Tibial artery (tissue), 4 donors: ENCODE measurements around the gene MOGAT2.

Source experiments
- DNase-seq, 2 donors: peaks; one replicate each; pipeline ENCODE4 v3.0.0-alpha.2; 2019
- H3K27ac ChIP-seq, 2 donors: fragments of 200-600 bp; sonication (generic) in 1 of 2; 1 replicate in 1 of 2; 2 replicates in 1 of 2; pipeline ENCODE4 v1.5.1; 2018 to 2019; ENCODE audit warnings: mild to moderate bottlenecking in 1 of 2
- H3K27me3 ChIP-seq, 2 donors: fragments of 200-600 bp; sonication (generic) in 1 of 2; one replicate each; pipeline versions ENCODE4 v1.5.1 to v1.6.0; 2016 to 2019
- H3K36me3 ChIP-seq, 3 donors: fragments of 200-600 bp; sonication (generic) in 2 of 3; one replicate each; pipeline ENCODE4 v1.5.1; 2016 to 2019; ENCODE audit warnings: mild to moderate bottlenecking in 2 of 3
- H3K4me1 ChIP-seq, 4 donors: fragments of 200-600 bp; sonication (generic) in 2 of 4; 1 replicate in 3 of 4; 2 replicates in 1 of 4; pipeline ENCODE4 v1.5.1; 2016 to 2019
- H3K4me3 ChIP-seq, 2 donors: fragments of 200-600 bp; sonication (generic) in 1 of 2; 1 replicate in 1 of 2; 2 replicates in 1 of 2; pipeline ENCODE4 v1.5.1; 2018 to 2019; ENCODE audit warnings: mild to moderate bottlenecking in 2 of 2
- H3K9me3 ChIP-seq, 3 donors: fragments of 200-600 bp; sonication (generic) in 1 of 3; one replicate each; pipeline ENCODE4 v1.5.1; 2016 to 2019
- intact Hi-C: fragments of 100-400 bp; cut with DNase I; formaldehyde crosslinking; loops from one replicate; pipeline ENCODE4 v1.15.0; 2023; ENCODE audit warnings: low total_unique reads
- TF ChIP-seq, protein P1 (sequence below), 2 experiments: fragments of 200-600 bp in 1 of 2; fragments of 450-650 bp in 1 of 2; IDR thresholded peaks; one replicate each; pipeline ENCODE4 v1.5.1; 2017 to 2019; ENCODE audit warnings: antibody characterized with exemption in 2 of 2, mild to moderate bottlenecking in 1 of 2, moderate library complexity in 1 of 2

Gene MOGAT2

DNA sequence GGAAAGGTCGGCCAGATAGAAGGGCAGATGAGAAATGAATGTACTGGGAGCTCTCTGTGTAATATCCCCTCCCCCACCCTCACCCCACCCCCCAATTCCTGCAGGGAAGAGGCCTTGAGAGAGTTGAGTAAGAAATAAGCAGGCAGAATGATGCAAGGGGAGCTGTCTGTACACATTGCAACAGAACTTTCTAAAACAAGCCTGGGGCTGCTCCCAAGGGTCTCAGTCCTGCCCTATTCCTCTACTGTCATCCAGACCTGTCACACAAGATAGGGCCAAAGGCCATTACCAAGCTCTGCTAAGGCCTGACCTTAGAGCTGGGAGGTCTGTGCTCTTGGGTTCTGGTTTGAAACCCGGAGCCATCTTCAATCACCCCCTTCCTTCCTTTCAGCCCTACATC is 45.2 kb downstream of the MOGAT2 start:
- no peak overlapping the region for H3K4me3 ChIP-seq
- no peak overlapping the region for H3K27ac ChIP-seq
- intact Hi-C loops, result no loop called here
- H3K36me3 ChIP-seq, result no peaks in the 10 kb centered on the region
- TF ChIP-seq, protein P1, sequence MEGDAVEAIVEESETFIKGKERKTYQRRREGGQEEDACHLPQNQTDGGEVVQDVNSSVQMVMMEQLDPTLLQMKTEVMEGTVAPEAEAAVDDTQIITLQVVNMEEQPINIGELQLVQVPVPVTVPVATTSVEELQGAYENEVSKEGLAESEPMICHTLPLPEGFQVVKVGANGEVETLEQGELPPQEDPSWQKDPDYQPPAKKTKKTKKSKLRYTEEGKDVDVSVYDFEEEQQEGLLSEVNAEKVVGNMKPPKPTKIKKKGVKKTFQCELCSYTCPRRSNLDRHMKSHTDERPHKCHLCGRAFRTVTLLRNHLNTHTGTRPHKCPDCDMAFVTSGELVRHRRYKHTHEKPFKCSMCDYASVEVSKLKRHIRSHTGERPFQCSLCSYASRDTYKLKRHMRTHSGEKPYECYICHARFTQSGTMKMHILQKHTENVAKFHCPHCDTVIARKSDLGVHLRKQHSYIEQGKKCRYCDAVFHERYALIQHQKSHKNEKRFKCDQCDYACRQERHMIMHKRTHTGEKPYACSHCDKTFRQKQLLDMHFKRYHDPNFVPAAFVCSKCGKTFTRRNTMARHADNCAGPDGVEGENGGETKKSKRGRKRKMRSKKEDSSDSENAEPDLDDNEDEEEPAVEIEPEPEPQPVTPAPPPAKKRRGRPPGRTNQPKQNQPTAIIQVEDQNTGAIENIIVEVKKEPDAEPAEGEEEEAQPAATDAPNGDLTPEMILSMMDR (IDR thresholded peaks at IDR 0.05), result no peak
- no peaks in the 10 kb centered on the region for H3K27me3 ChIP-seq
- DNase-seq, result no peak
- peaks cover 0 to 6% (median 5%) of the 10 kb centered on the region in 4 donors for H3K4me1 ChIP-seq
- H3K9me3 ChIP-seq, result no peaks in the 10 kb centered on the region

DNA sequence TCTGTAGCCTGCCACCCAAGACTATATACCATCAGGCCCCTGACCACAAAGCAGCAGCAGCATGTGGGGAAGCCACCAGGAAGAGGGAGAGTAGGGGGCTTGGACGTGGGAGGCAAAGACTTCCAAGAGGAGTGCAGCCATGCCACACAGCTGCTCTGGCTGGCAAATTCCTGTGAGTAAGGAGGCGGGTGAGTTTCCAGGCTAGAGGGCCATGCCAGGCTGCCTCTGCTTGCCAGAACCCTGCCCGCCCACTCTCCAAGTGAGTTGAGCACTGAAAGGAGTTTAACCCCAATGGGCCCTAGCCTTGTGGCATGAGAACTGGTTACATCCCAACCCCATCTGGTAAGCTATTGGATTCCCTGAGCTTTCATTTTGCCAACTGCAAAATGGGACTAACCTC is 46.2 kb downstream of the MOGAT2 start:
- intact Hi-C loops, result no loop called here

DNA sequence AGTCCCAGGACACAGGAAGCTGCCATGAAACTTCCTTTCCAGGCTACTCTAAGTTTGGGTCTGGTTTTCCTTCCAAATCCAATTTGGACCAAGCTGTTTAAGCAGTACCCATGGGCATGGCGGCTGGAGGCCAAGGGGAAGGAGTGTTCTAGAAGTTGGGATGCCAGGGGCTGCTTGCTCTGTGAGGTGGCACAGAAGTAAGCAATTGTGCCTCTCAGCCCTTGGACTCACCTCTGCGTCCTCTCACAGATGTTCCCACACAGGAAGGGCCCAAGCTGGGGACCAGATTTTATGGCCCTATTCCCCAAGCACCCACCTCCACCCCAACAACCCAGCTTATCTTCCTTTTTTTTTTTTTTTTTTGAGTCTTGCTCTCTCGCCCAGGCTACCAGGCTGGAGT is 47.5 kb downstream of the MOGAT2 start:
- H3K27me3 ChIP-seq, result peaks cover 0 to 4% of the 10 kb centered on the region in 2 donors
- no peak overlapping the region for H3K4me3 ChIP-seq
- no peaks in the 10 kb centered on the region for H3K36me3 ChIP-seq
- TF ChIP-seq, protein P1 (IDR thresholded peaks at IDR 0.05), result no peak
- no peak for DNase-seq
- intact Hi-C loops, result no loop called here
- peaks cover 0 to 25% (median 18%) of the 10 kb centered on the region in 4 donors for H3K4me1 ChIP-seq
- no peak overlapping the region for H3K27ac ChIP-seq
- H3K9me3 ChIP-seq, result no peaks in the 10 kb centered on the region

More for the DNA sequence above, 46.2 kb downstream of the MOGAT2 start:
- H3K27ac ChIP-seq, result no peak overlapping the region
- TF ChIP-seq, protein P1 (IDR thresholded peaks at IDR 0.05), result no peak
- no peak for DNase-seq
- no peaks in the 10 kb centered on the region for H3K36me3 ChIP-seq
- H3K4me3 ChIP-seq, result no peak overlapping the region
- H3K4me1 ChIP-seq, result peaks cover 0 to 16% (median 15%) of the 10 kb centered on the region in 4 donors
- H3K27me3 ChIP-seq, result peaks cover 0 to 2% of the 10 kb centered on the region in 2 donors
- H3K9me3 ChIP-seq, result no peaks in the 10 kb centered on the region

DNA sequence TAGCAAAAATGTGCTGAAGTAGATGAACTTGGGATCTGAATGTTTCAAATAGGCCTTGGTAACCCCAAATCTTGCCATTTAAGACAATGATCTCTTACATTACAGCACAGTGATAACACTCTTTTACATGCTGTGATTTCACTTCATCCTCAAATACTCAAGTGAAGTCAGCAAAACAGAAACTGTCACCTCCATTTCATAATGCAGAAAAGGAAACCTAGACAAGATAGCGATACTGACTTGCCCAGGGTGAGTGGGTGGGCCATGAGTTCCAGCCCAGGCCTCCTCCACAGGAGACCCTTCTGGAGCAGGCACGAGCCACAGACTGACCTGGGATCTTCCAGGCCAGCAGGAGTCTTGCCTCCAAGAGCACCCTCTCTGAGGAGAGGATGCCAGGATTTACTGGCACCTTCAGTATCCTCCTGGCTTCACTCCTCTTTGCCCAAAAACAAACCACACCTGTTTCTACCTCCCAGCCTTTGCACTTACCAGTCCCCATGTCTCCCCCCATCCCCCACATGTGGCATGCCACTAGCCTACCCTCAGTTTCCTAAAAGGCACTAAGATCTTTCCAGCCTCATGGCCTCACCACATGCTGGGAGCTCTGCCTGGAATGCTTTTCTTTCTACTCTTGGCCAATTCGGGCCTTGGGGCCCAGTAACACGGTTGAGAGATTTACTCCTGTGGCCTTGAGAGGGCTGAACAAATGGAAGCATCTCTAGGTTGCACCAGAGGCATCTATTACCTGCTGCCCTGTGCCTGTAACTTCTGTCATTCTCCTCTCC is 49.0 kb downstream of the MOGAT2 start:
- H3K4me1 ChIP-seq, result peaks cover 0 to 25% (median 18%) of the 10 kb centered on the region in 4 donors
- intact Hi-C loops, result no loop called here

DNA sequence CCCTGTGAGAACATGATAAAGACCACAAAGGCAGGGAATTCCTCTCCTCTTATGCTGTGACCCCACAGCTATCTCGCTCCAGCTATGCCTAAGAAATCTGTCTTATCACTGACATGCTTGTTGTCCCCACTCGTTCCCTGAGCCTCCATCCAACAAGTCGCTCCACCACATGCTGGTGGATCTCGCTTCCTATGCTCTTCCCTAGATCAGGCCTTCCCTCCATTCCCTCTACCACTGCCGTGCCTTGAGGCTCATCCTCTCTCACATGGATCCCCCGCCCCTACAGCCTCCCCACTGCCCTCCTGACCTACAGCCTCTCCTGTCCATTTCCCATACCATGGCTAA is 49.6 kb downstream of the MOGAT2 start:
- Histone ChIP-seq H3K27ac (no peak overlapping the region), H3K9me3 (no peaks in the 10 kb centered on the region), H3K36me3 (no peaks in the 10 kb centered on the region), H3K27me3 (peaks cover 0 to 4% of the 10 kb centered on the region in 2 donors), H3K4me1 (peaks cover 0 to 25% (median 18%) of the 10 kb centered on the region in 4 donors), H3K4me3 (no peak overlapping the region)
- intact Hi-C loops, result no loop called here
- peak; percentile 12 to 27 for DNase-seq
- TF ChIP-seq, protein P1 (IDR thresholded peaks at IDR 0.05), result no peak

More for the DNA sequence above, 49.0 kb downstream of the MOGAT2 start:
- peaks cover 0 to 4% of the 10 kb centered on the region in 2 donors for H3K27me3 ChIP-seq
- TF ChIP-seq, protein P1 (IDR thresholded peaks at IDR 0.05), result no peak
- peak; percentile 5 to 29 for DNase-seq
- H3K36me3 ChIP-seq, result no peaks in the 10 kb centered on the region
- H3K9me3 ChIP-seq, result no peaks in the 10 kb centered on the region
- no peak overlapping the region for H3K27ac ChIP-seq
- no peak overlapping the region for H3K4me3 ChIP-seq
